MCF 10A (cell line): ENCODE measurements around the gene EDN3. TPM values are rescaled to one million over a fixed set of nuclear protein-coding genes. Genes with fewer than 3 reads are reported as not detected.

ENCODE experiments used
- BruUV-seq: library from RNA; stranded (reverse); fragments of 400-500 nt; replicated peaks from 2 replicates; lab custom pipeline; 2021; lab: Mats Ljungman, UMichigan
- CTCF ChIA-PET: fragments of 300-600 bp; sonication (Branson Sonifier 250); formaldehyde crosslinking; extraction: SDS; loops from one replicate; lab custom pipeline; 2021; ENCODE audit warnings: antibody characterized with exemption, inconsistent platforms; lab: Yijun Ruan, JAX
- POLR2A ChIA-PET: fragments of 300-600, 350-650 bp; sonication (Branson Sonifier 250); formaldehyde crosslinking; extraction: SDS; loops from one replicate; lab custom pipeline; 2020; ENCODE audit warnings: antibody characterized with exemption, inconsistent platforms; lab: Yijun Ruan, JAX
- DNase-seq: peaks from one replicate; pipeline ENCODE4 v3.0.0-alpha.2; 2018; ENCODE audit not compliant: unreplicated experiment
- H3K27ac Mint-ChIP-seq: one replicate; pipeline ENCODE4 v1.8.0; 2022; ENCODE audit warnings: mild to moderate bottlenecking, low read depth, mixed read lengths; ENCODE audit not compliant: unreplicated experiment
- H3K27me3 Mint-ChIP-seq: one replicate; pipeline ENCODE4 v1.8.0; 2022; ENCODE audit warnings: mixed read lengths; ENCODE audit not compliant: insufficient read depth, unreplicated experiment
- H3K36me3 Mint-ChIP-seq: one replicate; pipeline ENCODE4 v1.8.0; 2022; ENCODE audit warnings: mild to moderate bottlenecking, moderate library complexity, mixed read lengths; ENCODE audit not compliant: insufficient read depth, unreplicated experiment
- H3K4me1 Mint-ChIP-seq: one replicate; pipeline ENCODE4 v1.8.0; 2022; ENCODE audit warnings: mixed read lengths; ENCODE audit not compliant: insufficient read depth, unreplicated experiment
- H3K4me3 Mint-ChIP-seq: one replicate; pipeline ENCODE4 v1.8.0; 2022; ENCODE audit warnings: mild to moderate bottlenecking, moderate library complexity, mixed read lengths; ENCODE audit not compliant: unreplicated experiment
- H3K9me3 Mint-ChIP-seq: one replicate; pipeline ENCODE4 v1.8.0; 2022; ENCODE audit warnings: mixed read lengths; ENCODE audit not compliant: unreplicated experiment
- CTCF ChIP-seq: fragments of 200-600 bp; IDR thresholded peaks from one replicate; pipeline ENCODE4 v1.8.0; 2022; ENCODE audit warnings: antibody characterized with exemption, mild to moderate bottlenecking; ENCODE audit not compliant: unreplicated experiment
- intact Hi-C: fragments of 100-400 bp; cut with micrococcal nuclease; formaldehyde crosslinking; loops from 2 replicates; pipeline ENCODE4 v1.14.1; 2022
- total RNA-seq: library from RNA; stranded (reverse); gene quantifications from 2 replicates; pipeline ENCODE4 v1.2.3, GENCODE V29; 2022

Gene EDN3
- total RNA-seq, 1 experiment from 2014 or later: not detected

GRCh38 chr20:59255256-59255655, 45.2 kb upstream of the EDN3 start:
- H3K36me3 Mint-ChIP-seq: no peaks in the 10 kb centered on the region
- intact Hi-C loops: no loop called here
- CTCF ChIA-PET: interaction anchor here (0.7 kb wide), 1 partner anchor 33 kb away, joined by 3 read pairs; no protein-coding TSS in a partner anchor

GRCh38 chr20:59258221-59258621, 42.2 kb upstream of the EDN3 start:
- CTCF ChIA-PET: no interaction called here
- no peak for DNase-seq
- Mint-ChIP-seq H3K4me1 (no peaks in the 10 kb centered on the region), H3K36me3 (no peaks in the 10 kb centered on the region), H3K27ac (no peak overlapping the region), H3K4me3 (no peak overlapping the region), H3K9me3 (no peaks in the 10 kb centered on the region), H3K27me3 (peaks cover 76% of the 10 kb centered on the region)
- no peak for TF ChIP-seq CTCF
- BruUV-seq: no TSS peak
- POLR2A ChIA-PET: no interaction called here
- intact Hi-C loops: no loop called here

More at GRCh38 chr20:59255256-59255655, 45.2 kb upstream of the EDN3 start:
- Mint-ChIP-seq H3K9me3 (no peaks in the 10 kb centered on the region), H3K4me1 (no peaks in the 10 kb centered on the region), H3K4me3 (no peak overlapping the region), H3K27me3 (peaks cover 92% of the 10 kb centered on the region), H3K27ac (no peak overlapping the region)
- POLR2A ChIA-PET: no interaction called here
- DNase-seq: no peak
- no TSS peak for BruUV-seq
- no peak for TF ChIP-seq CTCF

GRCh38 chr20:59259946-59260345, 40.5 kb upstream of the EDN3 start:
- ChIA-PET CTCF (interaction anchor here (0.6 kb wide), 1 partner anchor 389 kb away, joined by 3 read pairs; no protein-coding TSS in a partner anchor), POLR2A (no interaction called here)
- Mint-ChIP-seq H3K27ac (no peak overlapping the region), H3K4me1 (no peaks in the 10 kb centered on the region), H3K36me3 (no peaks in the 10 kb centered on the region), H3K27me3 (peaks cover 76% of the 10 kb centered on the region), H3K9me3 (no peaks in the 10 kb centered on the region), H3K4me3 (no peak overlapping the region)
- TF ChIP-seq CTCF: no peak
- no peak for DNase-seq
- intact Hi-C loops: no loop called here
- BruUV-seq: no TSS peak

GRCh38 chr20:59265298-59265697, 35.1 kb upstream of the EDN3 start:
- no TSS peak for BruUV-seq
- no peak for DNase-seq
- H3K27ac Mint-ChIP-seq: no peak overlapping the region
- H3K4me1 Mint-ChIP-seq: no peaks in the 10 kb centered on the region
- ChIA-PET CTCF (interaction anchor here (1.0 kb wide), 1 partner anchor 201 kb away, joined by 3 read pairs; no protein-coding TSS in a partner anchor), POLR2A (no interaction called here)
- no peak overlapping the region for H3K4me3 Mint-ChIP-seq
- H3K27me3 Mint-ChIP-seq: peaks cover 80% of the 10 kb centered on the region
- intact Hi-C loops: no loop called here
- no peak for TF ChIP-seq CTCF
- no peaks in the 10 kb centered on the region for H3K9me3 Mint-ChIP-seq
- H3K36me3 Mint-ChIP-seq: no peaks in the 10 kb centered on the region
